HG03159 (cell line): ENCODE data around the gene SMOC1.

Experiments used
- ATAC-seq: cut with Tn5 transposase; IDR thresholded peaks from one replicate; pipeline ENCODE4 v1.9.1; 2021; ENCODE audit warnings: mild to moderate bottlenecking, moderate library complexity; ENCODE audit not compliant: unreplicated experiment

The SMOC1 gene

GRCh38 chr14:70006699-70007098 is 127.5 kb downstream of the SMOC1 start:
- no peak for ATAC-seq

- ATAC-seq = no peak
Observed at GRCh38 chr14:70008284-70009262, 129.4 kb downstream of the SMOC1 start.

DNA sequence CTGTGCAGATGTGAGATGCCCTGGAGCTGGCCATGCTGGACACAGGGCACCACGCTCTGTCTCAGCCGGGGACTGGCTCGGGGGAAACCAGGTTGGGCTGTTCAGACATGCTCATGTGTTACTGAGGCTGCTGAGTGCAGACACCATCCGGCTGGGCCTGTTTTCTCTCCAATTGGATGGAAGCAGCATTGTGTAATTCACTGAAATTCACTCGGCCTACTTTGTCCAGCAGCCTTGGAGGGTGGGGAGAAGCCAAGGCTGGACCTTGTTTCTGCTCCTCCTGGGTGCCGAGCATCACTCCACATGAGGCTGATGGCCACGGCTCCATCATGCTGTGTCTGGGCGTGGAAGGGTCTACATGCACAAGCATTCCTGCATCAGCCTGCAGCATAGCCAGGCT is 130.7 kb downstream of the SMOC1 start:
- ATAC-seq = no peak

DNA sequence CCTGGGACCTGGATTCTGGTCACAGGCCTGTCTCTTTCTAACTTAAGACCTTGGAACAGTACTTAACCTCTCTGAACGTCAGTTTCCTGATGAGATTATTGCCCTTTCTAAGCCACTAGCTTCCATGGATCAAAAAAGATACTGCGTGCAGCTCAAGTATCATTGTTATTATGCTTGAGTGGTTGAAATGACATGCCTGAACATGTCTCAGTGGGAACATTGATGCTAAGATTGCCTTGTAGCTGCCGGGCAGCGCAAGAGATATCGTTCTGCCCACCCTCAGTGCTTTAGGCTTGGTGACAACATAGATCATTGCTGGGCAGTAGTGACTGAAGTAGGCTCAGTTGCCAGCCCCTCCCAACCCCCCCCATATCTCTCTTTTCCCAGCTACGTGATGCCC is 131.9 kb downstream of the SMOC1 start:
- no peak for ATAC-seq

DNA sequence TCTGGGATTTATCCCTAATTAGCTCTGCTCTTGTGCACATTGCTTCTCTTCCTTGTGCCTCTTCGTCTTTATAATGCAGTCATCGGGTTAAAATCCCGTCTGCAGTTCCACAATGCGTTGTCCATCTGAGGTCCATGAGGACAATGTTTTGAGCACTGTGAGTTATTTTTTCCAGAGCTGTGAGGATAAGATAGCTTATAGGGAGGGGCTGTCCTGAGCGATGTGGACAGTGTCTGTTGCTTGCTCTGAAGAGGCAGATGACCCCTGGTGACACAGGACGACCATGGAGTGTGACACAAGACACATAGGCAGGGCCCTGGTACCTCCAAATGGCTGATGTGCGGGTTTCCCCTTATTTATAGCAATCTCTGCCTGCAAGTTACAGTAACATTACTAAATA is 132.5 kb downstream of the SMOC1 start:
- no peak for ATAC-seq

DNA sequence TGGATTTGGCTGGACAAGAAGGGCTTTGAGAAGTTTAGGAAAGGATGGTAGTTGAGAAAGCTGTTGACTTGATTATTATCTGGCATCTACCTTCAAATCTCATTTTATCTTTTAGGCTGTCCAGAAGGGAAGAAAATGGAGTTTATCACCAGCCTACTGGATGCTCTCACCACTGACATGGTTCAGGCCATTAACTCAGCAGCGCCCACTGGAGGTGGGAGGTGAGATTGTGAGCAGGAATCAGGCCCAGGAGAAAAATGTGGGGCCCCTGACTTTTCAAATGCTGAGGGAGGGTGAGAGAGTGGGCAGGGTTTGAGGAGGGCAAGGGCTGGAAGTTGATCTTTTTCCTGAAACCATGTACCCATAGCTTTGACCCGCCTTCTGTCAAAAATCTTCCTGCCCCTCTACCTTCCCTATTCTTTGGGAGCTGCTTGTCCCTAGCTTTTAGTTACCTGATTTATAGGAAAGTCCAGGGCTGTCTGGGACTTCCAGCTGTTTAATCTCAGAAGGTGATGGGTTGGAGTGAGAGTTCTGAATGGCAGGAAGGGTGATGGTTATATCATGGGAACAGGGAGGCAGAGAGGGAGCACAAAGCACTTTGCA is 134.2 kb downstream of the SMOC1 start:
- ATAC-seq = no peak

GRCh38 chr14:70014406-70015095 is 135.3 kb downstream of the SMOC1 start:
- no peak for ATAC-seq

GRCh38 chr14:70018230-70018629 is 139.0 kb downstream of the SMOC1 start:
- ATAC-seq = no peak

- ATAC-seq = peak; percentile 61
Observed at GRCh38 chr14:70018713-70019211, 139.5 kb downstream of the SMOC1 start.

GRCh38 chr14:70019695-70020094 is 140.5 kb downstream of the SMOC1 start:
- no peak for ATAC-seq

DNA sequence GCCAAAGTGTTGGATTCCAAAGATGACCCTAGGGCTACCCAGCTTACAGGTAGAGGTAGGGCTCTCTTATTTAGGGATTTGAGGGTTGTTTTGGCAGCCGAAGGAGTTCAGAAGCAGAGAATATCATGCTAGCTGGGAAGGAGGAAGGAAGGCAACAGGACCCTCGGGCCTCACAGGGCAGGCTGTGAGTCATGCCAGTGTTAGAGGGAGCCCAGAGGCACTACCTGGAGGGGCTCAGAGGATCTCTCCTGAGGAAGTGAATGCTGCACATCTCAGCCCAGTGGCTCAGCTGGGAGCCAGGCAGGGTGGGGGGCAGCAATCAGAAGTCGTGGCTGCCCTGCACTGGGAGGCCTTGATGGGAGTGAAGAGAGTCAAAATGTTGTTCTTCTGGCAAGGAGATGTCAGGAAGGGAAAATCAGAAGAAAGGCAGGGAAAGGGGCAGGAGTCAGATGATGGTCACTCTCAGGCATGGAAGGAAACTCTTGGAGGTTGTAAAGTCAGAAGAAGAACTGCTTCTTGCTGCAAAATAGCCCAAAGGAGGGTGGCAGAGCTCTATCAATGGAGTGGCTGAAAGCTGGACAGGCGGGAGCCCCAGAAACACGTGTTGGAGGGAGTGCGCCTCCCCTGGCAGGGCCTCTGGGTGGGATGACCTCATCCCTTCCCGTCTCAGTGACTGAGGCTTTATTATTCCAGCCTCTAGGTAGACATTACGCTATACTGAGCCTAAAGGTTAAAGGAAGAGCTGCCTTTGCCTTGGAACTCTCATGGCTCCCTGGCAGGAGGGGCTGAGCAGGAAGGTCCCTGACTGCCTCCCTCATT is 141.3 kb downstream of the SMOC1 start:
- ATAC-seq = no peak

DNA sequence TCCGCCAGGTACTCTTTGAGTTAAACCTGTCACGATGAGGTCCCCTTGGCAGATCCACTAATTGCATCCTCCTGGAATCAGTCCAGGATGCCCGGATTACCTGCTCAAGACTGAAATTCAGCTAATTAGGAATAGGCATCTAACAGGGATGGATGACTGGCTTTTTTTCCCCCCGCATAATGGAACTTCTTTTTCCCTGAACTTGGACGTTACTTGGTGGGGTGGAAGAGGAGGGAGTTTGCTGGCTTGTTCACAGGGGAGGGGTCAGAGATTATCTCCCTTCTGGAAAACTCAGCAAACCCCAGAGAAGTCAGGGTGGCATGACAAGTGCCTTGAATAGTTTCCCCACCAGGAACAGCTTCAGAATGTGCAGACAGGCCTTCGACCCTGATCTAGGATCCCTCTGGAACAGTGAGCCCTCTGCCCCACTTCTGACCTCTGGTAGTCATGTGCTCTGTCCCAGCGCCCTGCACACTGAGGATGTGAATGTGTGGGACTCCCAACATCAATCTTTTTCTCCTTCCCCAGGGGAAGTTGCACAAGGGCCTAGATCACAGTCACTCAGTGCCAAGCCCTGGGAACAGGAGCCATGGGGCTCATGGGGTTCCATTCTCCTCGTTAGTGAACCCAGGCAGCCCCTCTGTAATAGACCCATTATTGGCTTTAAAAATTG is 142.5 kb downstream of the SMOC1 start:
- no peak for ATAC-seq

DNA sequence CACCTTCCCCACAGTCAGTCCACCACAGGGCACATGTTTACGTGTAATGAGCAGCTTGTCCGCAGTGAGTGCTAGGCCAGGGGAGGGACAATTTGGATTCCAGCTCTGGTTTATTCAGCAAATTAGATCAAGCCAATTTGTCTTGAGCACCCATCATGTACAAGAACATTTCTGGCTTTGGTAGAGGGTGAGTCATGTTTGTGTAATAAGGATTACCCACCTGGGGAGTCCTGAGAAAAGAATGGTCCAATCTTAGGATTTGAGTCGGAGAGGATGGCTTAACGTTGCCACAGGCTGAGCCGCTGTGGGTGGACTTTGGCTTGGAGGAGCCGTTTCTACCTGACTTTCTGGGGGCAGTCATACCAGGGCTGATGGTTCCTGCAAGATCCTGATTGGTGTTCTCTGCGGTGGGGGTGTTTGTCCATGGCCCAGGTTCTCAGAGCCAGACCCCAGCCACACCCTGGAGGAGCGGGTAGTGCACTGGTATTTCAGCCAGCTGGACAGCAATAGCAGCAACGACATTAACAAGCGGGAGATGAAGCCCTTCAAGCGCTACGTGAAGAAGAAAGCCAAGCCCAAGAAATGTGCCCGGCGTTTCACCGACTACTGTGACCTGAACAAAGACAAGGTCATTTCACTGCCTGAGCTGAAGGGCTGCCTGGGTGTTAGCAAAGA is 143.7 kb downstream of the SMOC1 start:
- ATAC-seq = no peak

GRCh38 chr14:70023871-70024270 is 144.7 kb downstream of the SMOC1 start:
- no peak for ATAC-seq

GRCh38 chr14:70027785-70028428 is 148.7 kb downstream of the SMOC1 start:
- ATAC-seq = no peak

DNA sequence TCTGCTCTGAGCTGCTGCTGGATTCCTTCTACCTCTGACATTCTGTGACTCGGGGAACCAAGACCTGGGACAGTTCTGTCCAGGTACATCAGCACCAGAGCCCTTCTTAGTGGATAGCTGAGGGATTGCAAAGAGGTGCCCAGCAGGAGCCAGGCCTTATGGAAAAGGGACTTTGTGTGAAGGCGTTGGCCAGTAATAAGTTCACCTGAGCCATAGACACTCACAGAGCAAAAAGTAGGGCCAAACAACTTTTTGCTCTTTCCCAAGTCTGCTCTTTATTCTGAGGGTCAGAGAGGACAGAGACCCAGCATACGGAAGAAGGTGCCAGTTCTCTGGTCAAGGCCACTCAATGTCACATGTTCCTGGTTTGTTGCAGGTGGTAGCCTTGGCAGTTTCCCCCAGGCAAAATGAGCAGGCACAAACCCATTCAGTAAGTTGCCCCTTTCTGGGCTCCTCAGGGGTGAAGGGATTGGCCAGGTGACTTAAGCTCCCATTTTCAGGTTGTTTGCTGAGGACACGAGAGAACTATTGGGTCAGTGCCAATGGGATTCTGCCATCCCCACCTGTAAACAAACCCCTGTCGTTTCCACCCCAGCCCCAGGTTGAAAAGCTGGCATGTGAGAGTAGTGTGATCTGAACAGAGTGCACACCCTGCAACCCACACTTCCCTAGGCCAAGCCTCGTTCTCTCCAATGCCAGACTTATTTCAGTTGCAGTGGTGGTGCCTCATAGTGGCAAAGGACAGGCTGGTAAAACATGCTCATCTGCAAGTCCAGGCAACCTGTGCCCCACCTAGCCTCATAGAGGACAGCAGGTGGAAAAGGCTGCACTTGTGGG is 150.3 kb downstream of the SMOC1 start:
- ATAC-seq = no peak

- no peak for ATAC-seq
Observed at GRCh38 chr14:70032016-70032415, 152.8 kb downstream of the SMOC1 start.

- ATAC-seq = no peak
Observed at GRCh38 chr14:70032447-70032846, 153.2 kb downstream of the SMOC1 start.
